Gastroesophageal sphincter (tissue), 4 donors: ENCODE results near the gene MEIS2. TPM values are rescaled to one million over a fixed set of nuclear protein-coding genes. Genes with fewer than 3 reads are reported as not detected.

Source experiments
- ATAC-seq: fragments of 150-250 bp; one replicate; pipeline ENCODE4 v1.9.1; 2016; ENCODE audit warnings: mild to moderate bottlenecking, moderate library complexity
- H3K27ac ChIP-seq, 4 donors: fragments of 200-600 bp; sonication (generic) in 3 of 4; 1 replicate in 3 of 4; 2 replicates in 1 of 4; pipeline ENCODE4 v1.5.1; 2016 to 2019
- H3K27me3 ChIP-seq: fragments of 200-600 bp; sonication (generic); one replicate; pipeline ENCODE4 v1.5.1; 2019
- H3K36me3 ChIP-seq, 2 donors: fragments of 200-600 bp; sonication (generic); one replicate each; pipeline ENCODE4 v1.5.1; 2019; ENCODE audit warnings: control low read depth in 1 of 2
- H3K4me1 ChIP-seq, 3 donors: fragments of 200-600 bp; sonication (generic); 1 replicate in 2 of 3; 2 replicates in 1 of 3; pipeline ENCODE4 v1.5.1; 2016 to 2019; ENCODE audit warnings: control low read depth in 2 of 3
- H3K4me3 ChIP-seq, 2 donors: fragments of 200-600 bp; sonication (generic); one replicate each; pipeline ENCODE4 v1.5.1; 2019; ENCODE audit warnings: mild to moderate bottlenecking in 1 of 2, moderate library complexity in 1 of 2
- H3K9me3 ChIP-seq, 3 donors: fragments of 200-600 bp; sonication (generic); one replicate each; pipeline ENCODE4 v1.5.1; 2017 to 2019; ENCODE audit warnings: control low read depth in 2 of 3
- EP300 ChIP-seq: sonication (generic); formaldehyde crosslinking; IDR thresholded peaks from one replicate; pipeline ENCODE4 v1.6.1; 2017; ENCODE audit warnings: antibody characterized with exemption, mild to moderate bottlenecking
- POLR2A ChIP-seq, 2 donors: fragments of 450-650 bp; IDR thresholded peaks; one replicate each; pipeline ENCODE4 v1.6.1; 2017; ENCODE audit warnings: antibody characterized with exemption in 2 of 2, mild to moderate bottlenecking in 2 of 2, moderate library complexity in 1 of 2
- POLR2AphosphoS5 ChIP-seq: sonication (generic); formaldehyde crosslinking; IDR thresholded peaks from one replicate; pipeline ENCODE4 v1.6.1; 2017; ENCODE audit warnings: antibody characterized with exemption
- WGBS, 2 donors: methylation state at CpG; one replicate each; pipeline ENCODE4 v1.1.5; 2018; ENCODE audit warnings: low coverage in 1 of 2; 5-methylcytosine and 5-hydroxymethylcytosine counted together
- total RNA-seq, 4 donors: library from RNA; depleted of rRNA; stranded (reverse); fragments of >200 nt; gene quantifications; one replicate each; pipeline ENCODE4 v1.1.0, GENCODE V29; 2016
- TF ChIP-seq, protein P1 (sequence below), 4 experiments: fragments of 200-600 bp in 2 of 4; fragments of 450-650 bp in 2 of 4; sonication (generic) in 1 of 4; IDR thresholded peaks; one replicate each; pipeline ENCODE4 v1.5.1; 2017 to 2019; ENCODE audit warnings: antibody characterized with exemption in 4 of 4, mild to moderate bottlenecking in 2 of 4, moderate library complexity in 2 of 4

MEIS2 gene
- total RNA-seq, 4 donors from 2014 or later: 43.1 to 108 (median 85.7) TPM

DNA sequence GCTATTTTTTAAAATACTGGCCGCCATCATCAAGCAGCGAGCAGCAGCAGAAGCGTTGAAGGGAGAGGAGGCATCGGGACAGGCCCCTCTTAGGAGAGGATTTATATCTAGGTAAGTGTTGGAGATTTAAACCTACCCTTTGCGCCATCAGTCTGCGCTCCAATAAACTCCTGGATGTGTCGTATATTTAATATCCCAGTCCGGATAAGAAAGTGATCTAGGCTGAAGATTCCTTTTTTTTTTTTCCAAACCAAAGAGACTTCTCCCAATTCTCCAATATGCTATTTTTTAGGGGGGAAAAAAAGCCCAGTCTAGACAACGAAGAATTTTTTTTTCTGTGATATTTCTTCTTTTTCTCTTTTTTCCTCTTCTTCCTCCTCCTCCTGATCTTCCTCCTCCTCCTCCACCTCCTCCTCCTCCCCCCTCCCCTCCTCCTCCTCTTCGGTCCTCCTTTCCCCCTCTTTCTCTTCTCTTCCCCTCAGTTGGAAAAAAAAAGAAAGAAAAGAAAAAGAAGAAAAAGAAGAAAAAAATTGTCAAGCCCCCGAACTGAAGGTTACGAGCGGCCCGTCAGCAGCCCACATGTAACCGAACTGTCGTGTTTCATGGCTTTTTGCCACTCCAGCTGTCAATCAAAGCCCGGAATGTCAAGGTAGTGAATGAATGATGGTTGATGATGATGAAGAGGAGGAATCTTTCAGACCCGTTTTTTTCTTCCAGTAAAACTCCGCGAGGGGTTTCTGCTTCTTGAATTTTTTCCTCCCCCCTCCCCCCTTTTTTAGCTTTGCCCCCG, 835 bp downstream of the MEIS2 start:
- H3K9me3 ChIP-seq: no peaks in the 10 kb centered on the region
- no peaks in the 10 kb centered on the region for H3K36me3 ChIP-seq
- no peaks in the 10 kb centered on the region for H3K27me3 ChIP-seq
- peak overlapping the region; percentile 65 to 85 for H3K4me3 ChIP-seq
- WGBS, 2 donors: 2% methylated on average over 19 to 20 of the region's 21 CpGs
- H3K4me1 ChIP-seq: peaks cover 0 to 23% (median 0%) of the 10 kb centered on the region in 3 donors
- no peak for ATAC-seq
- TF ChIP-seq POLR2AphosphoS5: peak; percentile 2
- TF ChIP-seq EP300: no peak
- H3K27ac ChIP-seq: peak overlapping the region; percentile 93 to 98 (median 96)

DNA sequence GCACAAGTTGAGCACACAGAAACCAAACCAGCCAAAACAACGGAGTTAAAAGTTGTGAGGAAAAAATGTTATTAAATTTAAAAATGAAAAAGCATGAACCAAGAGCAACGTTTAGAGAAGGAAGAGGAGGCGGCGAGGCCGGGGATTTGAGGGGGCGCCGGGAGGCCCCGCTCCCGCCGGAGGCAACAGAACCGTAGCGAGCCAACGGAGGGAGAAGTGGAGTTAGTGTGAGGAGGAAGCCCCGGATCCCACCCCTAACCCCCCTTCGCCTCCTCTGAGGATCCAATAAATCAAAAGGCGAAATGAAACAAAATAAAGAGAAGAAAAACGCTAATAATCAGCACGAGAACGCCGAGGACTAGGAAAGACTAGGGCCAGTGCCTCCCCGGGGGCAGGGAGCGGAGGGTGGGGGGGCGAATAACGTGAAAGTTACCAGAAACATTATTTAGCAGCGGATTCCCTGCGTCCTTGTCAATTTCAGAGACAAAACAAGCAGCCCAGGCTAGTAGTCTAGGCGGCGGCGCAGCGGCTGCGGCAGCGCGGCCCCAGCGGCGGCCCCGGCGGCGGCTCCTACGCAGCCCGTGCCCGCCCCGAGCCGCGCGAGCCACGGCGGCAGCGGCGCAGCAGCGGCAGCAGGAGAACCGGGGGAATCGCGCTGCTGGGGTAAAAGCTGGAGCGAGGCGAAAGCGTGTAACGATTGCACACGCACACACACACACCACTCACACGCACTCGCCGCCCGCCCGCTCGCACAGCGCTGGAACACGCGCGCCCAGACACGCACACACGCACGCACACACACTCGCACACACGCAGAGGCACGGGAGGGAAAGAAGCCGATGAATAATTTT, 1.7 kb downstream of the MEIS2 start:
- no peaks in the 10 kb centered on the region for H3K36me3 ChIP-seq
- H3K27ac ChIP-seq: peak overlapping the region; percentile 93 to 98 (median 96)
- peaks cover 0 to 28% (median 0%) of the 10 kb centered on the region in 3 donors for H3K4me1 ChIP-seq
- WGBS, 2 donors: 0% methylated on average over 27 of the region's 75 CpGs
- H3K4me3 ChIP-seq: peak overlapping the region; percentile 65 to 85
- ATAC-seq: no peak
- H3K9me3 ChIP-seq: no peaks in the 10 kb centered on the region
- TF ChIP-seq EP300 (no peak), POLR2AphosphoS5 (no peak), POLR2A (IDR thresholded peaks at IDR 0.05) (peak; percentile 10 to 31)
- TF ChIP-seq, protein P1, sequence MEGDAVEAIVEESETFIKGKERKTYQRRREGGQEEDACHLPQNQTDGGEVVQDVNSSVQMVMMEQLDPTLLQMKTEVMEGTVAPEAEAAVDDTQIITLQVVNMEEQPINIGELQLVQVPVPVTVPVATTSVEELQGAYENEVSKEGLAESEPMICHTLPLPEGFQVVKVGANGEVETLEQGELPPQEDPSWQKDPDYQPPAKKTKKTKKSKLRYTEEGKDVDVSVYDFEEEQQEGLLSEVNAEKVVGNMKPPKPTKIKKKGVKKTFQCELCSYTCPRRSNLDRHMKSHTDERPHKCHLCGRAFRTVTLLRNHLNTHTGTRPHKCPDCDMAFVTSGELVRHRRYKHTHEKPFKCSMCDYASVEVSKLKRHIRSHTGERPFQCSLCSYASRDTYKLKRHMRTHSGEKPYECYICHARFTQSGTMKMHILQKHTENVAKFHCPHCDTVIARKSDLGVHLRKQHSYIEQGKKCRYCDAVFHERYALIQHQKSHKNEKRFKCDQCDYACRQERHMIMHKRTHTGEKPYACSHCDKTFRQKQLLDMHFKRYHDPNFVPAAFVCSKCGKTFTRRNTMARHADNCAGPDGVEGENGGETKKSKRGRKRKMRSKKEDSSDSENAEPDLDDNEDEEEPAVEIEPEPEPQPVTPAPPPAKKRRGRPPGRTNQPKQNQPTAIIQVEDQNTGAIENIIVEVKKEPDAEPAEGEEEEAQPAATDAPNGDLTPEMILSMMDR (IDR thresholded peaks at IDR 0.05): peak in 1 of 4 experiments; percentile 4
- H3K27me3 ChIP-seq: no peaks in the 10 kb centered on the region

DNA sequence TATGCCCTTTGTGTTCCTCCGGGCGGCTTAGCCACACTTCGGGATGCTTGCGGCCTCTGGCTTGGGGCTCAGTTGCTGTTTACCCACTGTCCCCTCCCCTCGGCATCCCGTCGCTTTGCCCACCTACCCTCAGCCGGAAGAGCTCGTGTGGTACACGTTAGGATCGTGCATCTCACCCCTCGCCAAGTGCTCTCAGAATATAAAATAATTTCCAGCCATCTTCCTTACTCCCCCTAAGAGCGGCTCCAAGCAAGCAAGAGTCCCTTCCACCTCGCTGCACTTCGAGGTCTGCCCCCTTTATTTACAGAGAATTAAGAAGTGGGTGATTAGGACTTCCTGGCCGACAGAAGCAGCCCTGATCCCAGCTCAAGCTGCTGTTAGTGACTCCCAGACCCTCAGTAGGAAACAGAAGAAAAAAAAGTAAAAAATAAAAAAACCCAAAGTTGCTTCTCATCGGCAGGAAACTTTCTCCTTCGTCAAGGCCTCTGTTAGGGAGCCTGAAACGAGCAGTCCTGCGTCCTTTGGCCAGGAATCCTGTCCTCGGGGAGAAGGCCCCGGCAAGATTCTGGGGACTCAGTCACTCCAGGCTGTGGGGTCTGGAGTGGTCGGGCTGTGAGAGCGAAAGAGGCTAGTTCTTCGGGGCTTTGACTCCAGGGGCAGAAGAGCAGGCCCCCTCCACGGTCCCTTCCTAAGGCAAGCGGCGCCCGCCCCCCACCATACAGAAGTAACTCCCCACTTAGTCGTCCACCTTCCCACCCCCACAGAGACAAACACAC, 3.0 kb downstream of the MEIS2 start:
- Histone ChIP-seq H3K36me3 (peaks cover 0 to 5% of the 10 kb centered on the region in 2 donors), H3K9me3 (no peaks in the 10 kb centered on the region), H3K4me3 (peak overlapping the region; percentile 65 to 85), H3K27ac (peak overlapping the region; percentile 93 to 98 (median 96)), H3K27me3 (no peaks in the 10 kb centered on the region), H3K4me1 (peaks cover 0 to 37% (median 0%) of the 10 kb centered on the region in 3 donors)
- WGBS, 2 donors: 0 to 37% methylated on average over 4 to 17 of the region's 30 CpGs
- TF ChIP-seq POLR2A (IDR thresholded peaks at IDR 0.05) (no peak), EP300 (no peak), POLR2AphosphoS5 (no peak)
- TF ChIP-seq, protein P1 (IDR thresholded peaks at IDR 0.05): no peak
- ATAC-seq: no peak

DNA sequence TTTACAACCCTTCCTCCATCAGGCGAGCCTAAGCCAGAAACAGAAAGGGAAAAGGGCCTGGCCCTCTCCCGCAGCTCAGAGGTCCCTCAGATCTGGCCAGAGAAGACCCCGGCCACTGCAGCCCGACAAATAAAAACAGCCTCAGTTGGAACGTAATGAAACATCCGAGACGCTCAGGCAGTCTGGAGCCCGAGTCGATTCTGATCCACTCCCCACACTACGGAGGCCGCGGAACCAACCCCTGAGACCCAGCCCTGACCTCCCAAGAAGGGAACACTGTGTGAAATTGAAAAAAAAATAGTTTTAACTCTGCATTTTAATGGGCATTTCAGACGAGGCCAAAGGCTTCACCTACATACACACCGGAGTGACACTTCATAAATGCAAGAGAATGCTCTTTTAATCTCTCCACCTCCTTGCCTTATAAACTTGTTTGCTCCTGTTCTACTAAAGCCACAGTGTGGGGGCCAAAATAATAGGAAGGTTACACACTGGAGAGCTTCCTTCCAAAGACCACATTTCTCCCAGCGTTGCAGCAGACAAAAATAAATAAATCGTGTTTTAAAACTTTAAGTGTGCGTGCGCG, 3.7 kb downstream of the MEIS2 start:
- H3K27ac ChIP-seq: peak overlapping the region; percentile 93 to 98 (median 96)
- no peak for ATAC-seq
- H3K4me1 ChIP-seq: peaks cover 0 to 43% (median 0%) of the 10 kb centered on the region in 3 donors
- no peaks in the 10 kb centered on the region for H3K27me3 ChIP-seq
- H3K4me3 ChIP-seq: peak overlapping the region; percentile 65 to 85
- H3K36me3 ChIP-seq: peaks cover 0 to 5% of the 10 kb centered on the region in 2 donors
- TF ChIP-seq, protein P1 (IDR thresholded peaks at IDR 0.05): no peak
- TF ChIP-seq EP300 (no peak), POLR2A (IDR thresholded peaks at IDR 0.05) (no peak), POLR2AphosphoS5 (no peak)
- no peaks in the 10 kb centered on the region for H3K9me3 ChIP-seq
- WGBS, 2 donors: 12 to 14% methylated on average over 6 to 10 of the region's 19 CpGs
